ENCODE results near the gene GCHFR.

Gene GCHFR

DNA sequence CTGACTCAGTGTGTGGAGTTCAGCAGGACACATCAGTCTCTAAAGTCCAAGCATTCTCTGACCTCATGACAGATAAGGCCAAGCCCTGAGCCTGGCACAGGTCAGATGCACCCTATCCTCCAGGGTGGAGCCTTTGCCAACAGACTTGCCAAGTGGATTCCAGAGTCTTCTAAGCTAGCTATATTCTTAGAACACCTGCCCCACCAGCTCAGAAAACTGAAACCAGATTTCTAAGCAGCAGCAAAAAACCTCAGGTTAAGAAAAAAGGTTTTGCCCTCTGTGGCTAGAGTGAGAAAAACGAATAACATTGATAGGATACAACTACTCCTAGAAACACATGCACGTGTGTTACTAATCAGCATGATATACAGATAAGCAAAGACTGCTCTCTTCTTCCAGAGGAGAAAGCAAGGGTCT lies 20.4 kb upstream of the GCHFR start:
- no peak overlapping the region for H3K4me3 ChIP-seq (ENCODE audit: low read depth, low read length)
- H3K9me3 ChIP-seq (ENCODE audit: control insufficient read depth, insufficient read depth, low read length), result no peaks in the 10 kb centered on the region
- H3K9ac ChIP-seq (ENCODE audit: low read depth, low read length), result no peak overlapping the region
- H3K27me3 ChIP-seq (ENCODE audit: control insufficient read depth, insufficient read depth, low read length), result no peaks in the 10 kb centered on the region
- H3K4me1 ChIP-seq (ENCODE audit: control insufficient read depth, insufficient read depth, low read length), result peaks cover 13% of the 10 kb centered on the region
- H3K36me3 ChIP-seq (ENCODE audit: control insufficient read depth, insufficient read depth, low read length), result peaks cover 7% of the 10 kb centered on the region

DNA sequence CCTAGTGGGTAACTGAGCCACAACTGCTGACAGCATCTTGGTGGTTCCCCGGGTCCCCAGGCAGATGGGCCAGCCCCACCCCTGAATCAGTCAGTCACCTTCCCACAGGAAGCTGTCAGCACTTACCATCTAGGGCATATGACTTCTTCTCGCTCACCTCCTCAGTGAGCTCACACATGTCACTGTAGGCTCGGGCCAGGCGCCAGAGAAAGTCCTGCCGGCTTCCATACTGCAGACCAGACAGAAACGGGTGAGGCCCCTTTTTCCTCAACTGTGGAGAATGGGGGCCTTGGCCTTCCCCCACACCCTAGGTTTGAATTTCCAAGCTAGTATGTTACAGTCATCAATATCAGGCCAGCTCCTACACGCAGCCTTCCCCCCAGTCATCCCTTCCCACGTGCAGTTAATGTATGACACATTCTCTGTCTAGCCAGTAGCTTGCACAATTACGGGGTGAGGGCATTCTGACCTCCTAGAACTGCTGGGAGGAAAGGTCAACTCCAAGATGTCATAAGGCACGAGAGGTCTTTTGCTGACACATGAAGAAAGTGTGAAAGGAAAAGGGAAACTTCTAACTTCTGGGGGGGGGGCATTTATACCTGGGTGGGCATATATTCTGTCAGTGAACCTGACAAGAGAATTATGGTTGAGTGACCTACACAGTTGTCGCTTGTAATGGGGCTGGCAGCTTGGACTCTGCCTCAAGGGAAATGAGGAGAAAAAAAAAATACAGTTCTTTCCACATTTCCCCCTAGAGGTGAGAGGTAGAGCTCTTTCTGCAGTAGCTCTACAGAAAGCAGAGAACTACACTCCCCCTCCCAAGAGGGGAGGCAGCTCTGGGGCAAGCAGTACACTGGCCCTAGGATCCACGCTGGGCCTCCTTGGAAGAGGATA lies 19.7 kb upstream of the GCHFR start:
- Histone ChIP-seq H3K4me3 (ENCODE audit: low read depth, low read length) (no peak overlapping the region), H3K9me3 (ENCODE audit: control insufficient read depth, insufficient read depth, low read length) (no peaks in the 10 kb centered on the region), H3K27me3 (ENCODE audit: control insufficient read depth, insufficient read depth, low read length) (no peaks in the 10 kb centered on the region), H3K4me1 (ENCODE audit: control insufficient read depth, insufficient read depth, low read length) (peaks cover 9% of the 10 kb centered on the region), H3K36me3 (ENCODE audit: control insufficient read depth, insufficient read depth, low read length) (peaks cover 7% of the 10 kb centered on the region), H3K9ac (ENCODE audit: low read depth, low read length) (no peak overlapping the region)

DNA sequence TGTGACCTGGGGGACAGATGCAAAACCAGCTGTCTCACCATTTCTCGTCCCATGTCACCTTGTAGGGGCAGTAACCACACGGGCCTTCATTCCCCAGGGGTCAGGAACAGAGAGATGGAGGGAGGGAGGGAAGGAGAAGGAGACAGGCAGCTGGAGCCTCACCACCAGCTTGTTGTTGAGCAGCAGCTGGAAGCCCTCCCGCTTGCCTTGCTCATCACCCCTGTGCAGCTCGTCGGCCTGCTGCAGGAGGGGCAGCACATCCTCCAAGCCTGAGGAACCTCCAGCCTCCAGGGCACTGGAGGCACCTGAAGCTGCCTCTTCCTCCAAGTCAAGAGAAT lies 19.1 kb upstream of the GCHFR start:
- Histone ChIP-seq H3K4me1 (ENCODE audit: control insufficient read depth, insufficient read depth, low read length) (peaks cover 3% of the 10 kb centered on the region), H3K9me3 (ENCODE audit: control insufficient read depth, insufficient read depth, low read length) (no peaks in the 10 kb centered on the region), H3K4me3 (ENCODE audit: low read depth, low read length) (no peak overlapping the region), H3K36me3 (ENCODE audit: control insufficient read depth, insufficient read depth, low read length) (peaks cover 7% of the 10 kb centered on the region), H3K9ac (ENCODE audit: low read depth, low read length) (no peak overlapping the region), H3K27me3 (ENCODE audit: control insufficient read depth, insufficient read depth, low read length) (no peaks in the 10 kb centered on the region)

DNA sequence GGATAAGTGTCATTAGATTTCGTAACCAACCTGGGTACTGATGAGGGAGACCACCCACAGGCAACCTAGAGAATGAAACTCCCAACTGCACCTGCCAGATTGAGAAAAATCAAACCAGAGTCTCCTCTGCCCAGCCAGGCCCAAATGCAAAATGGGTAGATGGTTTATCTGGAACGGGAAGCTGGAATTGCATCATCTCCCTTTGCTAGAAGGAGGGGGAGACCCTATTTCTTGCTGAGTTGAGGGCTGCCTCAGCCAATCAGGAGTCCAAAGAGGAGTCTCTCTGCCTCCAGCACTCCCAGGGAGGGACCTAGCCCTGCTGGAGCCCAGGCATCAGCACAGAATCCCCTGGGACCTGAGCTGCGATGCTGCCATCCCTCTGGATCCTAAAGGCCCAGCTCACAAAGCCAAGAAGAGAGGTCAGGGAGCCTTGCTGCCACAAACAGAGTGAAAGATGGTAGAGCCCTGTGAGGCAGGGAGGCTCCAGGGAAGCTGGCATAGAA lies 16.9 kb upstream of the GCHFR start:
- peaks cover 7% of the 10 kb centered on the region for H3K36me3 ChIP-seq (ENCODE audit: control insufficient read depth, insufficient read depth, low read length)
- H3K4me1 ChIP-seq (ENCODE audit: control insufficient read depth, insufficient read depth, low read length), result no peaks in the 10 kb centered on the region

DNA sequence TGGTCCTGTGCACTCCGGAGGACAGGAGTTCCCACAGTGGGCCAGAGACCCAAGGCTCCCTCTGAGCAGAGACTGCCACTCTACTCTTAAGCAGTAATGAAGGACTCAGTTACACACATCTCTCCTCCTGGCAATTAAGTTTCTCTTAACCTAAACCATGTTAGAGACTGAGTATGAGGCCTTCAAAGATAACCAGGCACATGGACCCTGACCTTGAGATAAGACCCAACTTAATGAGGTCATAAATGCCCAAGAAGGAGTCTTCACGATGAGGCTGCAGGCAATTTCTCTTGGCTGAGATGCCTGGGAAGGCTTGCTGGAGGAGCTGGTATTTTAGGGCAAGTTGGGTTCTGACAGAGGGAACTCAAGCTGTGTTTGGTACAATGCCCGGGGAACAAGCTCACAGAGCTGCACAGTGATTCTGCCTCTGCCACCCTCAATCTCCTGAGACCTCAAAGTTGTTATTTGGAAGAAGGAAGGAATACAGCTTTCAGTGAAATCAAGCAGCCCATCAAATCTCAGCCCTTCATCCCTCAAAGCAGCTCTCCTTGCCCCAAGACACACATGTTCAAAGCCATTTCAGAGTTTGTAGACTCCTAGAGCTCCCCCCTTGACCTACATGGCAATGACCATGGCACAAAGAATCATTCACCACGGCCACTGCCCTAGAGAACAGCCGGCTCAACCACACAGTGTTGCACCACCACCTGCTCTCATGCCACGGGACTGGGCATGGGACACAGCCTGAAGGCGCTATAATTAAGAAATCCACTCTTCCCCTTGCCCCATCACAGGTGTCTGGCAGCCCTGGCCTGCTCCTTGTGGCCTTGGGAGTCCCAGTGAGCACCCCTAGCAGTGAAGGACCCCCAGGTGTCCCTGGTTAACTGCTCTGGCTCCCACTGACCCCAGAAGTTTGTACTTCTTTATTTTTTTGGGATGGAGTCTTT lies 15.9 kb upstream of the GCHFR start:
- Histone ChIP-seq H3K4me3 (ENCODE audit: low read depth, low read length) (no peak overlapping the region), H3K4me1 (ENCODE audit: control insufficient read depth, insufficient read depth, low read length) (no peaks in the 10 kb centered on the region), H3K36me3 (ENCODE audit: control insufficient read depth, insufficient read depth, low read length) (peaks cover 7% of the 10 kb centered on the region), H3K9ac (ENCODE audit: low read depth, low read length) (no peak overlapping the region), H3K27me3 (ENCODE audit: control insufficient read depth, insufficient read depth, low read length) (no peaks in the 10 kb centered on the region), H3K9me3 (ENCODE audit: control insufficient read depth, insufficient read depth, low read length) (no peaks in the 10 kb centered on the region)

More for the DNA sequence above, 16.9 kb upstream of the GCHFR start:
- H3K9me3 ChIP-seq (ENCODE audit: control insufficient read depth, insufficient read depth, low read length), result no peaks in the 10 kb centered on the region
- no peak overlapping the region for H3K4me3 ChIP-seq (ENCODE audit: low read depth, low read length)
- no peak overlapping the region for H3K9ac ChIP-seq (ENCODE audit: low read depth, low read length)
- no peaks in the 10 kb centered on the region for H3K27me3 ChIP-seq (ENCODE audit: control insufficient read depth, insufficient read depth, low read length)

DNA sequence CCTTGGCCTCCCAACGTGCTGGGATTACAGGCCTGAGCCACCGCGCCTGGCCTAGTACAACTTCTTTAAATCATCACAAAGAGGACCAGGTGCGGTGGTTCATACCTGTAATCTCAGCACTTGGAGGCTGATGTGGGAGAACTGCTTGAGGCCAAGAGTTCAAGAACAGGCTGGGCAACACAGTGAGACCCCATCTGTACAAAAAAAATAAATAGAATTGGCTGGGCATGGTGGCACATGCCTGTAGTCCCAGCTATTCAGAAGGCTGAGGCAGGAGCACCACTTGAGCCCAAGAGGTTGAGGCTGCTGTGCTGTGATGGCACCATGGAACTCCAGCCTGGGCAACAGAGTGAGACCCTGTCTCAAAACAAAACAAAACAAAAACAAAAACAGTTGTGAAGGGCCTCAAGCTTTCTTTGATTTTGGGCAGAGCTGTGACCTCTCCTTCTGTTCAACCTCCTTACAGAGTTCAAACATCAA lies 14.7 kb upstream of the GCHFR start:
- peaks cover 7% of the 10 kb centered on the region for H3K36me3 ChIP-seq (ENCODE audit: control insufficient read depth, insufficient read depth, low read length)
- no peak overlapping the region for H3K9ac ChIP-seq (ENCODE audit: low read depth, low read length)
- H3K9me3 ChIP-seq (ENCODE audit: control insufficient read depth, insufficient read depth, low read length), result no peaks in the 10 kb centered on the region
- no peaks in the 10 kb centered on the region for H3K4me1 ChIP-seq (ENCODE audit: control insufficient read depth, insufficient read depth, low read length)
- H3K4me3 ChIP-seq (ENCODE audit: low read depth, low read length), result no peak overlapping the region
- no peaks in the 10 kb centered on the region for H3K27me3 ChIP-seq (ENCODE audit: control insufficient read depth, insufficient read depth, low read length)

DNA sequence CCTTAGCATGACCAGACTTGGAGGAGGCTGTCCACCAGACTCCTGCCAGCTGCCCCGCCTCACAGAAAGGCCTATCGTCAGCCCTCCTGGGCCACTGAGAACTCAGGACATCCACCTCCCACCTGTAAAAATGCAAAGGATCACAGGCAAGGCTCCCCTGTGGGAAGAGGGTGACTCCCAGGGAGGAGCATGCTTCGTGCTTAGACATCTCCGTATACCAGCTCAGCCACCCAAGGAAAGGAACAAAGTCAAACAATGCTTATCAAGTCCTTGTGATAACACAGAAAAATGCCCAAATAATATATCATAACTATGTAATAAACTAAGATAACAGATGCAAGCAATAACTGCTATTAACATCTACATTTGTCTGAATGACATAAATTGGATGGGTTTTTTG lies 13.0 kb upstream of the GCHFR start:
- H3K9me3 ChIP-seq (ENCODE audit: control insufficient read depth, insufficient read depth, low read length), result no peaks in the 10 kb centered on the region
- no peaks in the 10 kb centered on the region for H3K27me3 ChIP-seq (ENCODE audit: control insufficient read depth, insufficient read depth, low read length)
- H3K36me3 ChIP-seq (ENCODE audit: control insufficient read depth, insufficient read depth, low read length), result no peaks in the 10 kb centered on the region
- no peak overlapping the region for H3K4me3 ChIP-seq (ENCODE audit: low read depth, low read length)
- H3K4me1 ChIP-seq (ENCODE audit: control insufficient read depth, insufficient read depth, low read length), result no peaks in the 10 kb centered on the region
- H3K9ac ChIP-seq (ENCODE audit: low read depth, low read length), result no peak overlapping the region

DNA sequence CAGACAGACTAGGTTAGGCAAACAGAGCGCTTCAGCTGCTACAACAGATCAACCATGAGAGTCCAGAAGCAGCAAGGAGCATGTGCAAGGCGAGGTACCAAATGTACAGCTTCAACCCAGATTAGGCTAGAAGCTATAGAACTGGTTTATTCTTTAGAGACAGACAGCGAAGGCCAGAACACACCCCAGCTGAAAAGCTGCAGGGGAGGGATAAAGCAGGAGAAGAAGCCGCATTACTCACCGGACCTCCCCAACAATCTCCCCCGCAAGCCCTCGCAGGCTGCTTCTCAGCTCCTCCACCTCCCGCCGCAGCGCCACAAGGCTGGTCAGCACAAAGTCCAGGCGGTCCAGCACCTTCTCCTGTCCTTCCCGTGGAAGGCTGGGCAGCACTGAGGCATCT lies 12.1 kb upstream of the GCHFR start:
- no peak overlapping the region for H3K4me3 ChIP-seq (ENCODE audit: low read depth, low read length)
- no peaks in the 10 kb centered on the region for H3K9me3 ChIP-seq (ENCODE audit: control insufficient read depth, insufficient read depth, low read length)
- H3K36me3 ChIP-seq (ENCODE audit: control insufficient read depth, insufficient read depth, low read length), result no peaks in the 10 kb centered on the region
- no peak overlapping the region for H3K9ac ChIP-seq (ENCODE audit: low read depth, low read length)
- H3K27me3 ChIP-seq (ENCODE audit: control insufficient read depth, insufficient read depth, low read length), result no peaks in the 10 kb centered on the region
- no peaks in the 10 kb centered on the region for H3K4me1 ChIP-seq (ENCODE audit: control insufficient read depth, insufficient read depth, low read length)

DNA sequence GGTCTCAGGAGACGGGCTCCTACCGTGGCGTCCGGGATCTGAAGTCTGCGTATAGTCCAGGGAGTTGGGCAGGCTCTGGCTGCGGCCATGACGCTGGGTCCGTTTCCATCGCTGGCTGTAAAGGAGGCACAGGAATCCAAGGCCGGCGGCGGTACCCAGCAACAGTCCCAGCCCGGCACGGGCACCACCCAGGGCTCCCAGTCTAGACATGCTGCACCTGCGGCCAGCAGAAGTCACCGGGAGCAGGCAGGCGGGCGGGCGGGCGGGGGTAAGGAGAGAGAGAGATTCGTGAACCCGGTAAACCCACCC lies 9.3 kb upstream of the GCHFR start:
- Histone ChIP-seq H3K4me3 (ENCODE audit: low read depth, low read length) (peak overlapping the region; percentile 79), H3K27me3 (ENCODE audit: control insufficient read depth, insufficient read depth, low read length) (no peaks in the 10 kb centered on the region), H3K4me1 (ENCODE audit: control insufficient read depth, insufficient read depth, low read length) (no peaks in the 10 kb centered on the region), H3K9me3 (ENCODE audit: control insufficient read depth, insufficient read depth, low read length) (no peaks in the 10 kb centered on the region), H3K36me3 (ENCODE audit: control insufficient read depth, insufficient read depth, low read length) (no peaks in the 10 kb centered on the region), H3K9ac (ENCODE audit: low read depth, low read length) (no peak overlapping the region)

DNA sequence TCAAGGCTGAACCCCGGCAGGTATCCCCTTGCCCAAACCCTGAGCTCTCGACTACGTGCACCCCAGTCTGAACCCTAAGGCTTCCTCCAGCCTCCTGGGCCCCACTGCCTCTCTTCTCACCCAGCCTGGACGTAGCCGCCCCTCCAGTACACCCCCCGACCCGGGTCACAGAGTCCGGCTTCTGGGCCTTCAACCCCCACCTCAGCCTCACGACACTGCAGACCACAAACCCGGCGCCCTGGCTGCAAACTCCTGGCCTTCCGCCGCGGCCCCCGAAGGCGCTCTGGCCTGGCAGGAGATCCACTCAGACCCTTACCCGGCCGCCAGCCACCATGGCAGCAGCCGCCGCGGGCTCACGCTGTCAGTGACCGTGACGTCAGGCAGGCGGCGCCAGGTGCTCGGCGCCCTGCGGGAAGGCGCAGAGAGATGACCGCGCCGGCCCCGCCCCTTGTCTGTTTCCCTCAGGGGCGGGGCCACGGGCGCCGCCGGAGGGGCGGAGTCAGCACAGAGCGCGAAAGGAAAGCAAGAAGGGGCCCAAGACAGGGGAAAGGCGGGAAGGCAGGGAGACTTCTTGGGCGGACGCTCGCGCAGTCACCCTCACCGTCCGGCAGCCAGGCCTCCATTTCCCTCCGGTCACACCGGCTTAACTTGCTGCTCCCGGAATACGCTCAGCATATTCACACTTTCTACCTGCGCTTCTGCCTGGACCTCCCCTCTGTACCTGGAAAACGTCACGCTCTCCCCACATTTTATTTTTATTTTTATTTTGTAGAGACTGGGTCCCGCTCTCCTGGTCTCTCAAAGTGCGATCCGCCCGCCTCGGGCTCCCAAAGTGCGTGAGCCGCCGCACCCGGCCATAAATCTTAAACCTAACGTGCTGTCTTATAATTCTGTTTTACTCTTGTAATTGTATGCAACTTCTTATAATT lies 8.7 kb upstream of the GCHFR start, which contains the start of gene RMDN3:
RMDN3 (minus strand) TSS at position 372 of the 929 bp plus-strand sequence. CDS start 471 bp downstream, outside the sequence.
- peak within 1 kb of the TSS; percentile 90 for H3K9ac ChIP-seq (ENCODE audit: low read depth, low read length)
- no peaks in the 10 kb centered on the region for H3K36me3 ChIP-seq (ENCODE audit: control insufficient read depth, insufficient read depth, low read length)
- no peaks in the 10 kb centered on the region for H3K4me1 ChIP-seq (ENCODE audit: control insufficient read depth, insufficient read depth, low read length)
- H3K9me3 ChIP-seq (ENCODE audit: control insufficient read depth, insufficient read depth, low read length), result no peaks in the 10 kb centered on the region
- H3K27me3 ChIP-seq (ENCODE audit: control insufficient read depth, insufficient read depth, low read length), result no peaks in the 10 kb centered on the region
- H3K4me3 ChIP-seq (ENCODE audit: low read depth, low read length), result peak within 1 kb of the TSS; percentile 79

DNA sequence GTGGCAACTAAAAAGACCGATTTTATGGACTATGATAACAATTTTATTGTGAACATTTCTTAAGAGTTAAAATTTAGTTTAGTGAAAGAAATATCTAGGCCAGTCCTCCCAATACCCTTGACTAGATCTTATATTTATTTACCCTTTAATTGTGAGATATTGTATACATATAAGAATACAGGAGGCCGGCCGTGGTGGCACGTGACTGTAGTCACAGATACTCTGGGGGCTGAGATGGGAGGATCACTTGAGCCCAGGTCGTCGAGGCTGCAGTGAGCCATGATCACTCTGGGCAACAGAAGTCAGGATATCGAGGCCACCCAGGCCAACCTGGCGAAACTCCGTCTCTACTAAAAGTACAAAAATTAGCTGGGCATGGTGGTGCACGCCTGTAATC lies 8.1 kb upstream of the GCHFR start:
- H3K4me3 ChIP-seq (ENCODE audit: low read depth, low read length), result peak overlapping the region; percentile 79
- no peaks in the 10 kb centered on the region for H3K36me3 ChIP-seq (ENCODE audit: control insufficient read depth, insufficient read depth, low read length)
- no peaks in the 10 kb centered on the region for H3K27me3 ChIP-seq (ENCODE audit: control insufficient read depth, insufficient read depth, low read length)
- H3K9me3 ChIP-seq (ENCODE audit: control insufficient read depth, insufficient read depth, low read length), result no peaks in the 10 kb centered on the region
- peak overlapping the region; percentile 90 for H3K9ac ChIP-seq (ENCODE audit: low read depth, low read length)
- no peaks in the 10 kb centered on the region for H3K4me1 ChIP-seq (ENCODE audit: control insufficient read depth, insufficient read depth, low read length)

Measured in iPS-15b (cell line).